Aorta (tissue), 5 donors: ENCODE results near the gene EPS15. TPM values are rescaled to one million over a fixed set of nuclear protein-coding genes. Genes with fewer than 3 reads are reported as not detected.

ENCODE experiments used
- ATAC-seq: fragments of 200-7000 bp; cut with Tn5 transposase; one replicate; pipeline ENCODE4 v1.9.1; 2022; ENCODE audit warnings: moderate library complexity; ENCODE audit not compliant: low FRiP score
- DNase-seq, 2 donors: peaks; one replicate each; pipeline ENCODE4 v3.0.0-alpha.2; 2020
- H3K27ac ChIP-seq, 2 donors: one replicate each; pipeline ENCODE4 v1.5.1; 2013; ENCODE audit warnings: low read length in 2 of 2, mild to moderate bottlenecking in 2 of 2, moderate library complexity in 2 of 2, control low read depth in 1 of 2, inconsistent platforms in 1 of 2, low read depth in 1 of 2
- H3K27me3 ChIP-seq, 2 donors: one replicate each; pipeline ENCODE4 v1.6.1; 2013; ENCODE audit warnings: control low read depth in 1 of 2, low read length in 1 of 2, mild to moderate bottlenecking in 1 of 2, moderate library complexity in 1 of 2; ENCODE audit not compliant: insufficient read depth in 2 of 2, control insufficient read depth in 1 of 2
- H3K36me3 ChIP-seq, 2 donors: one replicate each; pipeline ENCODE4 v1.6.1; 2013; ENCODE audit warnings: control low read depth in 1 of 2, low read length in 1 of 2, mild to moderate bottlenecking in 1 of 2; ENCODE audit not compliant: insufficient read depth in 2 of 2, control insufficient read depth in 1 of 2
- H3K4me1 ChIP-seq, 2 donors: one replicate each; pipeline ENCODE4 v1.6.1; 2013; ENCODE audit warnings: low read length in 2 of 2, control low read depth in 1 of 2, mild to moderate bottlenecking in 1 of 2, moderate library complexity in 1 of 2; ENCODE audit not compliant: insufficient read depth in 2 of 2, control insufficient read depth in 1 of 2
- H3K4me3 ChIP-seq, 2 donors: one replicate each; pipeline ENCODE4 v1.5.1; 2013; ENCODE audit warnings: low read length in 2 of 2, control low read depth in 1 of 2, mild to moderate bottlenecking in 1 of 2
- H3K9me3 ChIP-seq: one replicate; pipeline ENCODE4 v1.6.1; 2013; ENCODE audit warnings: mild to moderate bottlenecking, low read length; ENCODE audit not compliant: control insufficient read depth
- WGBS, 2 donors: extraction: QIAGEN DNeasy Blood & Tissue Kit; methylation state at CpG; one replicate each; pipeline ENCODE4 v1.1.7; 2013; 5-methylcytosine and 5-hydroxymethylcytosine counted together
- intact Hi-C, 2 donors: fragments of 100-400 bp; cut with DNase I; formaldehyde crosslinking; loops; one replicate each; pipeline versions ENCODE4 v1.14.2 to v1.15.0; 2022
- polyA plus RNA-seq, 2 donors: library from polyadenylated mRNA; stranded (reverse); fragments of 200-250 nt; gene quantifications; one replicate each; pipeline ENCODE4 v1.2.3, GENCODE V29; 2013
- total RNA-seq, 2 donors: library from RNA; stranded (reverse); fragmentation: NEBNext Ultra II Directional; extraction: Animal tissue kit (Norgen Biotek cat#: 25700); gene quantifications; one replicate each; pipeline ENCODE4 v1.2.1, GENCODE V29; 2021
- donor health status: healthy with polysubstance abuse.
- donor health status: Bipolar disorder and iron deficiency.
- donor health status: DM: no; HTN: no; CAD: no.
- donor health status: DM: no; HTN: no; CAD: no.
- donor health status: DM: yes; HTN: yes; CAD: no.

The EPS15 gene
- total and polyA plus RNA-seq, 4 donors, result 24.8 to 121 (median 69.9) TPM

DNA sequence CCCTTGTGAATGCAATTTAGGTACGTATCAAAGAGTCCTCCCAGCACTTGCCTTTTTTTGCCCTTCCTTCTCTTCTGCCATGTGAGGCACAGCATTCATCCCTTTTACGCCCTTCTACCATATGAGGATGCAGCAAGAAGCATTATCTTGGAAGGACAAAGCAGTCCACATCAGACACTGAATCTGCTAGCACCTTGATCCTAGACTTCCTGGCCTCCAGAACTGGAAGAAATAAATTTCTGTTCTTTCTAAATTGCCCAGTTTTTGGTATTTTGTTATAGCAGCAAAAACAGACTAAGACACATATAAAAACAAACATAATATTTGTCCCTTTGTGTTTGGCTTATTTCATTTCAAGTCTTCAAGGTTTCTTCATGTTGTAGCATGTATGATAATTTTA lies 20.1 kb downstream of the EPS15 start:
- no peak for ATAC-seq
- Histone ChIP-seq H3K27ac (no peak overlapping the region), H3K27me3 (no peaks in the 10 kb centered on the region), H3K4me3 (no peak overlapping the region), H3K36me3 (no peaks in the 10 kb centered on the region), H3K4me1 (peaks cover 2 to 11% of the 10 kb centered on the region in 2 donors), H3K9me3 (peaks cover 2% of the 10 kb centered on the region)
- 97 to 98% methylated on average over 2 of the region's 2 CpGs for WGBS, 2 donors
- DNase-seq, result no peak
- intact Hi-C loops, result no loop called here

DNA sequence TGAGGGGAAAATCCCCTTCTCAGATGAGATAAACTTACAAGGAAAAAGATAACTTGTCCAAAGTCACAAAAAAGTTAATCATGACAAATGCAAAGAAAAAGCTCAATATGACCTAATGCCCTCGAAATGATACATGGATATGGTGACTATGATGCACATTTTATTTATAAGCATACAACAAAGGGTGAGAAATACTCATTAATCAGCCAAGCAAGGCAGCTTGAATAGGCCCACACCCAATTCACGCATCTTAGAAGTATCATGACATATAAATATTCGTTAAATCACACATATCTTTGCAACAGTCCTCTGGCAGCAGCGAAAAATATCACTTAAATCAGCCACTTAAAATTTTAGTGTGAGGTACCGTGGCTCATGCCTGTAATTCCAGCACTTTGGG lies 21.7 kb downstream of the EPS15 start:
- Histone ChIP-seq H3K9me3 (peaks cover 2% of the 10 kb centered on the region), H3K4me1 (peaks cover 2 to 13% of the 10 kb centered on the region in 2 donors), H3K27ac (no peak overlapping the region), H3K4me3 (no peak overlapping the region), H3K36me3 (no peaks in the 10 kb centered on the region), H3K27me3 (no peaks in the 10 kb centered on the region)
- no peak for DNase-seq
- 95 to 97% methylated on average over 5 of the region's 5 CpGs for WGBS, 2 donors
- no peak for ATAC-seq
- intact Hi-C loops, result no loop called here

DNA sequence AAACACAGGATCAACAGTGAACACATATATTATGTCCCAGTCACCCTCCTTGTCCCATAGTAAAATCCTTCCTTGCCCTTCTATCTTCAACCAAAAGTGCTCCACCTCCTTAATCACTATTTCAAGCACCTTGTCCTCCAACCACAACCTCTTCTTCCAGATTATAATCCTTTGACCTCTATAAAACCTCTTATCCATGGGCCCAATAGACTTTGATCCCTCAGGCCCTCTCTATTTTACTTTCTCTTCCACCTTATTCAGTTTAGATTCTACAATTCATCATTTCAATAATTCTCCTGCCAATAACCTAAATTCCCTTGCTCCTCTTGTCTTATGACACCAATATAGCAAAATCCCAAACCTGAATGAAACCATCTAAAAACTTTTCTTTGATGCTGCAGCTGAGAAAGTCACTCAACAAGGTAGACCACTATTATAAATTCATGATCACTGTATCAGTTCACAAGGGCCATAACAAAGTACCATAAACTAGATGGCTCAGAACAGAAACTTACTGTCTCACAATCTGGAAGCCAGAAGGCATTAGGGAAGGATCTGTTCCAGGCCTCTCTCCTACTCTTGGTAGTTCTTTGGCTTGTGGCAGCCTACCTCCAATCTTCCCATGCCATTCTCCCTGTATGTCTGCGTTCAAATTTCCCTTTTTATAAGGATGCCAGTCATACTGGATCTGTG lies 24.8 kb downstream of the EPS15 start:
- DNase-seq (no peak), ATAC-seq (no peak)
- intact Hi-C loops, result no loop called here
- WGBS, 2 donors, result 7 to 11% methylated on average over 1 of the region's 1 CpG
- Histone ChIP-seq H3K27me3 (no peaks in the 10 kb centered on the region), H3K4me1 (peaks cover 2 to 13% of the 10 kb centered on the region in 2 donors), H3K9me3 (no peaks in the 10 kb centered on the region), H3K4me3 (peak overlapping the region in 1 of 2 donors; percentile 8), H3K36me3 (no peaks in the 10 kb centered on the region), H3K27ac (peak overlapping the region in 1 of 2 donors; percentile 6)

DNA sequence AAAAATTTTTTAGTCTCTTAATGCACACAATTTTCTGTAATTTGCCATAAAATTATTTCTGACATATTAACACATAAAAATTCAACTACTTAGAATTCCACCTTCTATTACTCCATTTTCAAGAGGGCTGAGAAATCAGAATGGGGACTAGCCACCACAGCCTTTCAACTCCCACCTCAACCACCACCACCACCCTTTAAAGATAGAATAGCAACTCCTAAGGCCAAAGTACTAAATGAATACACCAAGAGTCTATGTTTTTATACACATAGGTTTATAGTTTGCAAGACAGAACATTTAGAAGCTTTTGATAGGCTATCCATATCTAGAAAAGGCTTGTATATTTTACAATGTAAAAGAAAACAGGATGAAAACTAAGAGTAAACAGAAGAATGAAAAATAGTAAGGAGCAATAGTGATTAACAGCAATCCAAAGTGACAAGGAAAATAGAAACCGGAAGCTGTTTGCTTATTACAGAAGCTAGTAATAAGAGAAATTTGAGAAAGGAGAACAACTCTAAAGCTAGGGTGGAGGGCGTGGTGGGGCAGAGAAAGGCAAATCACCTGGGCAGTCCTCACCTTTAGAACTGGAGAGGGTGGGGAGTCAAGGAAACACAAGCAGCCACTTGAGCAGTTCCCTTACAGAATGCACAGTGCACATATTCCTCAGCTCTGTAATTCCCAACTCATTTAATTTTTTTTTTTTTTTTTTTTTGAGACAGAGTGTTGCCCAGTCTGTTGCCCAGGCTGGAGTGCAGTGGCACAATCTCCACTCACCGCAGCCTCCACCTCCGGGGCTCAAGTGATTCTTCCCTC lies 27.7 kb downstream of the EPS15 start:
- intact Hi-C loops, result no loop called here
- H3K36me3 ChIP-seq, result no peaks in the 10 kb centered on the region
- H3K27ac ChIP-seq, result no peak overlapping the region
- no peak overlapping the region for H3K4me3 ChIP-seq
- DNase-seq (no peak), ATAC-seq (no peak)
- H3K27me3 ChIP-seq, result no peaks in the 10 kb centered on the region
- 73 to 77% methylated on average over 4 of the region's 4 CpGs for WGBS, 2 donors
- no peaks in the 10 kb centered on the region for H3K9me3 ChIP-seq
- peaks cover 2 to 13% of the 10 kb centered on the region in 2 donors for H3K4me1 ChIP-seq

DNA sequence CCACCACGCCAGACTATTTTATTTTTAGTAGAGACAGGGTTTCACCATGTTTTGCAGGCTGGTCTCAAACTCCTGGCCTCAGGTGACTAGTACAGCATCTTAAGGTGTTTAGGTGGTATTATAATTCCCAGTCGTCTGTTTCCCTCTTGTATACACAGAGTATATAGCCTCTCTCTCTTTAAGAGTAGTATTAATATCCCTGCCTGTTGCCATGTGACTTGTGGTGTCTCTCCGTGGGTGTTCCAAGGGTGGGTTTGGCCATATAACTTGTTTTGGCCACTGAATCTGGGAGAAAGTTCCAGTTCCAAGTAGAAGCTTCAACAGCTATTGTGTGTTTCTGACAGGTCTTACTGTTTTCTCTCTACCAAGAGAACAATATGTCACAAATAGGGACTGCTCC lies 29.6 kb downstream of the EPS15 start:
- Histone ChIP-seq H3K27ac (peak overlapping the region in 1 of 2 donors; percentile 36), H3K27me3 (no peaks in the 10 kb centered on the region), H3K4me1 (peaks cover 2 to 8% of the 10 kb centered on the region in 2 donors), H3K4me3 (no peak overlapping the region), H3K36me3 (no peaks in the 10 kb centered on the region), H3K9me3 (no peaks in the 10 kb centered on the region)
- intact Hi-C loops, result no loop called here
- no peak for DNase-seq
- WGBS, 2 donors, result 62 to 66% methylated on average over 3 of the region's 3 CpGs
- no peak for ATAC-seq

DNA sequence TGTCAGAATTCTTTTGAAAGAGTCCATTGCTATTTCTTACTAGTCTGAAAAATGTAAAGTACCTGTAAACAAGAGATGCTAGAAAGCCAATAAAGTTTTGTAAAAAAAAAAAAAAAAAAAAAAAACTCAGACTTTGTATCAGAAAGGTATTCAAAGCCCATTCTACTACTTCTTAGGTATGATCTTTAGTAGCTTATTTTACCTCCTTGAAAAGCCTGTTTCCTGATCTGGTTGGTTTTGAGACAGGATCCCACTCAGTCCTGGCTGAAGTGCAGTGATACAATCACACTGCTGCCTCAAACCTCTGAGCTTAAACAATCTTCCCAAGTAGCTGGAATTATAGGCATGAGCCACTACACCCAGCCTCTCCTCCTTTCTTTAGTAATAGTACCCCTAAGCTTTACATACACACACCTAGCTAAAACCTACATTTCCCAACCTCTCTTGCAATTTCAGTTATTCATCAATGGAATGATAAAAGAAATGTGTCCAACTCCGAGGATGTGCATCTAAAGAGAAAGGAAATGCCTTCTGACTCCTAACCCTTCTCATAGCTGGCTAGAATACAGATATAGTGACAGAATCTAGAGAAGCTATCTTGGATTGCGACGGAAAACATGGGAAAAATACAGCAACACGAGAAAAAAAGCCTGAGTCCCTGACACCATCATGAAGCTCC lies 30.6 kb downstream of the EPS15 start:
- WGBS, 2 donors, result 64 to 65% methylated on average over 4 of the region's 4 CpGs
- H3K4me1 ChIP-seq, result peaks cover 0 to 2% of the 10 kb centered on the region in 2 donors
- no peak for DNase-seq

DNA sequence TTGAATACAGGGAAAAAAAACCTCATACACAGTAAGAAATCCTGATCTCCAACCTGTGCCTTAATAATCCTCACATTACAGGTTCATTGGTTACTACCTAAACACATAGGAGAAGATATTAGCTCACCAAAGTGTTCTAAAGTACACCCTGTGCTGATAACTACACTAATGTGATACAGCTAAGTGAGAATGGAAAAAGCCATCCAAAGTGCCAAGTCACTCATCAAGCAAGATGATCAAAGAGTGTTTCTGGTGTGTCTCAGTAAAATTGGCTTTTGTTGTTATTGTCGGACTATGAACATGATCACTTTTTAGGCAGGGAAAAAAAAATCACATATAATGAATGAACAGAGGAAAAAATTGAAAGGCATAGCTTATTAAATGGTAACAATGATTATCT lies 31.4 kb downstream of the EPS15 start:
- ATAC-seq, result no peak
- H3K36me3 ChIP-seq, result peaks cover 0 to 2% of the 10 kb centered on the region in 2 donors

More for the DNA sequence above, 30.6 kb downstream of the EPS15 start:
- H3K36me3 ChIP-seq, result peaks cover 0 to 2% of the 10 kb centered on the region in 2 donors
- intact Hi-C loops, result no loop called here
- no peak for ATAC-seq
- no peak overlapping the region for H3K4me3 ChIP-seq
- no peaks in the 10 kb centered on the region for H3K27me3 ChIP-seq
- H3K27ac ChIP-seq, result no peak overlapping the region
- H3K9me3 ChIP-seq, result no peaks in the 10 kb centered on the region

DNA sequence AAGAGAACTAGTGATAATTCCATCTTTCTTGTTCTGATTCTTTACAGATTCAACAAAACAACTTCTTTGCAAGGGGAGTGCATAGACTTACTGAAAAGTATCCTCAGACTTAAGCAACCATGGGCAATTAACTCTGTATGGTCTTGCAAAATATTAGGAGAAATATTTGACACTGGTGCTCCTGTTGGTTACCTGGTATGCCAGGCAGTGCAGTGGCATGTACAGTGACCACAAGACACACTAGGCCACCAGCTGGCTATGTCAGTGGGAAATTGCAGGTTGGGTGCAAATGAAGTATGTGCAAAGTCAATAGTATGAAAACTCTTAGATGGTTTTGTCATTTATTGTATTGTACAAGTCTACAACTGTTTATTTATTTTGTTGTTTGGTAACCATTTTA lies 34.5 kb downstream of the EPS15 start:
- H3K27ac ChIP-seq, result no peak overlapping the region
- no peak for ATAC-seq
- no peaks in the 10 kb centered on the region for H3K9me3 ChIP-seq
- no peak for DNase-seq
- no peak overlapping the region for H3K4me3 ChIP-seq
- H3K27me3 ChIP-seq, result no peaks in the 10 kb centered on the region
- peaks cover 0 to 2% of the 10 kb centered on the region in 2 donors for H3K36me3 ChIP-seq
- intact Hi-C loops, result no loop called here
- peaks cover 0 to 2% of the 10 kb centered on the region in 2 donors for H3K4me1 ChIP-seq

More for the DNA sequence above, 31.4 kb downstream of the EPS15 start:
- Histone ChIP-seq H3K4me1 (peaks cover 0 to 2% of the 10 kb centered on the region in 2 donors), H3K27me3 (no peaks in the 10 kb centered on the region), H3K4me3 (no peak overlapping the region), H3K27ac (no peak overlapping the region), H3K9me3 (no peaks in the 10 kb centered on the region)
- no peak for DNase-seq
- intact Hi-C loops, result no loop called here
- 87 to 92% methylated on average over 1 of the region's 1 CpG for WGBS, 2 donors
